Keratinocyte (primary cell): ENCODE measurements around the gene NSMCE1. TPM values are rescaled to one million over a fixed set of nuclear protein-coding genes. Genes with fewer than 3 reads are reported as not detected.
"Not testable (repeated sequence)": the region's sequence is repeated elsewhere in the genome, so short reads cannot be mapped to it uniquely, and the experiment has no call there.

Experiments used
- DNase-seq: peaks from one replicate; pipeline ENCODE4 v3.0.0-alpha.2; 2011; ENCODE audit warnings: low read depth, missing footprints, low spot score
- FAIRE-seq: peaks from 2 replicates; lab custom pipeline; 2011; peaks lifted over from hg19 to GRCh38; lab: Jason Lieb, UNC
- H2AFZ ChIP-seq: 2 replicates; pipeline ENCODE4 v1.6.0; 2012; ENCODE audit warnings: low read length, control low read depth, inconsistent platforms; ENCODE audit not compliant: control insufficient read depth
- H3K27ac ChIP-seq: 2 replicates; pipeline ENCODE4 v1.5.1; 2011; ENCODE audit warnings: low read length; ENCODE audit not compliant: control insufficient read depth, insufficient read depth
- H3K27me3 ChIP-seq: 3 replicates; pipeline ENCODE4 v1.6.0; 2011; ENCODE audit warnings: low read length; ENCODE audit not compliant: control insufficient read depth, insufficient read depth; ENCODE audit errors: extremely low read depth
- H3K36me3 ChIP-seq, 2 experiments: 2 replicates in 1 of 2; 3 replicates in 1 of 2; pipeline ENCODE4 v1.5.1; 2011; ENCODE audit warnings: low read length in 2 of 2, mild to moderate bottlenecking in 1 of 2; ENCODE audit not compliant: control insufficient read depth in 2 of 2, insufficient read depth in 2 of 2; ENCODE audit errors: extremely low read depth in 1 of 2
- H3K4me1 ChIP-seq: 3 replicates; pipeline ENCODE4 v1.5.1; 2011; ENCODE audit warnings: low read length; ENCODE audit not compliant: control insufficient read depth, insufficient read depth; ENCODE audit errors: extremely low read depth
- H3K4me2 ChIP-seq: 3 replicates; pipeline ENCODE4 v1.6.0; 2011; ENCODE audit warnings: low read depth, low read length; ENCODE audit not compliant: control insufficient read depth, insufficient read depth; ENCODE audit errors: extremely low read depth
- H3K4me3 ChIP-seq, 3 experiments: fragments of 200-600 bp in 1 of 3; sonication (generic) in 1 of 3; 2 replicates in 2 of 3; 3 replicates in 1 of 3; pipeline ENCODE4 v1.5.1; 2011 to 2016; ENCODE audit warnings: low read length in 3 of 3, mild to moderate bottlenecking in 3 of 3, control low read depth in 2 of 3, inconsistent platforms in 1 of 3, low read depth in 1 of 3, mixed read lengths in 1 of 3, mixed run types in 1 of 3, moderate library complexity in 1 of 3; ENCODE audit not compliant: control insufficient read depth in 2 of 3, insufficient read depth in 2 of 3; ENCODE audit errors: extremely low read depth in 1 of 3
- H3K79me2 ChIP-seq: 2 replicates; pipeline ENCODE4 v1.6.0; 2012; ENCODE audit warnings: low read length; ENCODE audit not compliant: control insufficient read depth, insufficient read depth
- H3K9ac ChIP-seq: 3 replicates; pipeline ENCODE4 v1.6.0; 2011; ENCODE audit warnings: low read length; ENCODE audit not compliant: control insufficient read depth, insufficient read depth; ENCODE audit errors: extremely low read depth
- H3K9me1 ChIP-seq: 3 replicates; pipeline ENCODE4 v1.6.0; 2011; ENCODE audit warnings: low read length; ENCODE audit not compliant: control insufficient read depth, insufficient read depth; ENCODE audit errors: extremely low read depth
- H3K9me3 ChIP-seq: 2 replicates; pipeline ENCODE4 v1.5.1; 2012; ENCODE audit warnings: low read depth, low read length; ENCODE audit not compliant: control insufficient read depth
- H4K20me1 ChIP-seq: 3 replicates; pipeline ENCODE4 v1.6.0; 2011; ENCODE audit warnings: low read length; ENCODE audit not compliant: control insufficient read depth, insufficient read depth; ENCODE audit errors: extremely low read depth
- EZH2 ChIP-seq: IDR thresholded peaks from one replicate; pipeline ENCODE4 v1.6.1; 2012; ENCODE audit warnings: inconsistent platforms, mild to moderate bottlenecking, low read length, moderate library complexity
- dilution Hi-C: fragments of 300-500 bp; cut with MboI; formaldehyde crosslinking; loops from one replicate; pipeline ENCODE4 v1.7.0; 2020; ENCODE audit warnings: low sequenced_read_pairs; ENCODE audit not compliant: extremely low pct_ligation_motif_present
- polyA plus RNA-seq, 5 experiments: library from polyadenylated mRNA; depleted of rRNA in 3 of 5; stranded (reverse) in 3 of 5; stranded (forward) in 1 of 5; unstranded in 1 of 5; fragments of >200 nt; gene quantifications; 1 replicate in 1 of 5; 2 replicates in 3 of 5; 3 replicates in 1 of 5; pipeline versions ENCODE4 v1.2.1 to v1.2.3, GENCODE V29; 2011 to 2012; ENCODE audit warnings: missing spikeins in 2 of 5, low read depth in 1 of 5, low replicate concordance in 1 of 5
- TF ChIP-seq, protein P1 (sequence below), 3 experiments: IDR thresholded peaks in 1 of 3; conservative IDR thresholded peaks in 1 of 3; optimal IDR thresholded peaks in 1 of 3; 2 replicates in 2 of 3; 3 replicates in 1 of 3; pipeline versions ENCODE3 to v1.5.1; 2011; ENCODE audit warnings: low read length in 3 of 3, mild to moderate bottlenecking in 3 of 3, moderate library complexity in 2 of 3, control low read depth in 1 of 3, inconsistent platforms in 1 of 3; ENCODE audit not compliant: insufficient read depth in 2 of 3; ENCODE audit errors: extremely low read depth in 1 of 3

NSMCE1 gene
- polyA plus RNA-seq, 1 donor (not counting 4 experiments of a cell fraction or from before 2014, with no cell fraction given), result 55.9 TPM

- no peak overlapping the region for H3K27ac ChIP-seq
- H3K9me3 ChIP-seq, result no peaks in the 10 kb centered on the region
- TF ChIP-seq EZH2, result no peak
- TF ChIP-seq, protein P1, sequence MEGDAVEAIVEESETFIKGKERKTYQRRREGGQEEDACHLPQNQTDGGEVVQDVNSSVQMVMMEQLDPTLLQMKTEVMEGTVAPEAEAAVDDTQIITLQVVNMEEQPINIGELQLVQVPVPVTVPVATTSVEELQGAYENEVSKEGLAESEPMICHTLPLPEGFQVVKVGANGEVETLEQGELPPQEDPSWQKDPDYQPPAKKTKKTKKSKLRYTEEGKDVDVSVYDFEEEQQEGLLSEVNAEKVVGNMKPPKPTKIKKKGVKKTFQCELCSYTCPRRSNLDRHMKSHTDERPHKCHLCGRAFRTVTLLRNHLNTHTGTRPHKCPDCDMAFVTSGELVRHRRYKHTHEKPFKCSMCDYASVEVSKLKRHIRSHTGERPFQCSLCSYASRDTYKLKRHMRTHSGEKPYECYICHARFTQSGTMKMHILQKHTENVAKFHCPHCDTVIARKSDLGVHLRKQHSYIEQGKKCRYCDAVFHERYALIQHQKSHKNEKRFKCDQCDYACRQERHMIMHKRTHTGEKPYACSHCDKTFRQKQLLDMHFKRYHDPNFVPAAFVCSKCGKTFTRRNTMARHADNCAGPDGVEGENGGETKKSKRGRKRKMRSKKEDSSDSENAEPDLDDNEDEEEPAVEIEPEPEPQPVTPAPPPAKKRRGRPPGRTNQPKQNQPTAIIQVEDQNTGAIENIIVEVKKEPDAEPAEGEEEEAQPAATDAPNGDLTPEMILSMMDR (optimal IDR thresholded peaks at IDR 0.05 in 1 of 3, IDR thresholded peaks at IDR 0.05 in 1 of 3, conservative IDR thresholded peaks at IDR 0.05 in 1 of 3; ENCODE audit: extremely low read depth in 1 of 3, insufficient read depth in 2 of 3, low read length in 3 of 3), result no peak
- DNase-seq, result no peak
- no peak overlapping the region for H3K9ac ChIP-seq
- no peaks in the 10 kb centered on the region for H3K9me1 ChIP-seq
- no peaks in the 10 kb centered on the region for H3K27me3 ChIP-seq
- no peak for FAIRE-seq
- no peak overlapping the region for H3K4me2 ChIP-seq
- peaks cover under 1% of the 10 kb centered on the region for H3K79me2 ChIP-seq
- H2AFZ ChIP-seq, result no peak overlapping the region
- dilution Hi-C loops, result no loop called here
- H3K36me3 ChIP-seq, result peaks cover 7% of the 10 kb centered on the region in 2 experiments
- H3K4me1 ChIP-seq, result peaks cover 17% of the 10 kb centered on the region
- H4K20me1 ChIP-seq, result no peaks in the 10 kb centered on the region
- H3K4me3 ChIP-seq, result no peak overlapping the region
Measured at GRCh38 chr16:27252206-27252585, 16.4 kb downstream of the NSMCE1 start.

GRCh38 chr16:27251541-27252205 is 16.9 kb downstream of the NSMCE1 start:
- Histone ChIP-seq H3K9me1 (no peaks in the 10 kb centered on the region), H3K27me3 (no peaks in the 10 kb centered on the region), H4K20me1 (no peaks in the 10 kb centered on the region), H3K4me2 (no peak overlapping the region), H3K4me3 (no peak overlapping the region), H3K27ac (no peak overlapping the region), H3K79me2 (no peaks in the 10 kb centered on the region), H3K9ac (no peak overlapping the region), H3K4me1 (peaks cover 17% of the 10 kb centered on the region), H2AFZ (no peak overlapping the region), H3K9me3 (no peaks in the 10 kb centered on the region), H3K36me3 (peaks cover 2 to 6% of the 10 kb centered on the region in 2 experiments)
- DNase-seq (no peak), FAIRE-seq (no peak)
- TF ChIP-seq, protein P1 (optimal IDR thresholded peaks at IDR 0.05 in 1 of 3, IDR thresholded peaks at IDR 0.05 in 1 of 3, conservative IDR thresholded peaks at IDR 0.05 in 1 of 3; ENCODE audit: extremely low read depth in 1 of 3, insufficient read depth in 2 of 3, low read length in 3 of 3), result no peak
- no peak for TF ChIP-seq EZH2
- dilution Hi-C loops, result no loop called here

DNA sequence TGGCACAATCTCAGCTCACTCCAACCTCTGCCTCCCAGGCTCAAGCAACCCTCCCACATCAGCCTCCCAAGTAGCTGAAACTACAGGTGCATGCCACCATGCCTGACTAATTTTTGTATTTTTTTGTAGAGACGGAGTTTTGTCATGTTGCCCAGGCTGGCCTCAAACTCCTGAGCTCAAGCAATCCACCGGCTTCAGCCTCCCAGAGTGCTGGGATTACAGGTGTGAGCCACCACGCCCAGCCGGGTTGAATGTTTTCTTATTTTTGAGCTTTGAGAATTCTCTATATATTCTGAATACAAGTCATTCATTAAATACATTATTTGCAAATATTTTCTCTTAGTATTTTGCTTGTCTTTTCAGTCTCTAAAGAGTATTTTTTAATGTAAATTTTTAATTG is 19.7 kb downstream of the NSMCE1 start:
- H3K27me3 ChIP-seq, H4K20me1 ChIP-seq, DNase-seq, H3K4me1 ChIP-seq, H3K9ac ChIP-seq, H3K79me2 ChIP-seq, FAIRE-seq, H2AFZ ChIP-seq, dilution Hi-C loops, H3K27ac ChIP-seq, H3K9me3 ChIP-seq, H3K36me3 ChIP-seq, H3K9me1 ChIP-seq, H3K4me2 ChIP-seq, H3K4me3 ChIP-seq: not testable (repeated sequence)
